Fibroblast of pulmonary artery (primary cell): ENCODE data around the gene CD36.

Experiments
- DNase-seq: peaks from one replicate; pipeline ENCODE4 v3.0.0-alpha.2; 2010; ENCODE audit warnings: low read depth
- H3K4me3 ChIP-seq: replicated peaks from 2 replicates; pipeline ENCODE4 v1.5.1; 2011; ENCODE audit warnings: low read depth, mild to moderate bottlenecking, control low read depth, low read length, moderate library complexity
- TF ChIP-seq, protein P1 (sequence below): IDR thresholded peaks from 2 replicates; pipeline ENCODE4 v1.5.1; 2011; ENCODE audit warnings: mild to moderate bottlenecking, control low read depth, low read length, inconsistent platforms; ENCODE audit errors: missing control alignments

The CD36 gene

GRCh38 chr7:80611353-80611752 lies 27.1 kb upstream of the CD36 start:
- TF ChIP-seq, protein P1, sequence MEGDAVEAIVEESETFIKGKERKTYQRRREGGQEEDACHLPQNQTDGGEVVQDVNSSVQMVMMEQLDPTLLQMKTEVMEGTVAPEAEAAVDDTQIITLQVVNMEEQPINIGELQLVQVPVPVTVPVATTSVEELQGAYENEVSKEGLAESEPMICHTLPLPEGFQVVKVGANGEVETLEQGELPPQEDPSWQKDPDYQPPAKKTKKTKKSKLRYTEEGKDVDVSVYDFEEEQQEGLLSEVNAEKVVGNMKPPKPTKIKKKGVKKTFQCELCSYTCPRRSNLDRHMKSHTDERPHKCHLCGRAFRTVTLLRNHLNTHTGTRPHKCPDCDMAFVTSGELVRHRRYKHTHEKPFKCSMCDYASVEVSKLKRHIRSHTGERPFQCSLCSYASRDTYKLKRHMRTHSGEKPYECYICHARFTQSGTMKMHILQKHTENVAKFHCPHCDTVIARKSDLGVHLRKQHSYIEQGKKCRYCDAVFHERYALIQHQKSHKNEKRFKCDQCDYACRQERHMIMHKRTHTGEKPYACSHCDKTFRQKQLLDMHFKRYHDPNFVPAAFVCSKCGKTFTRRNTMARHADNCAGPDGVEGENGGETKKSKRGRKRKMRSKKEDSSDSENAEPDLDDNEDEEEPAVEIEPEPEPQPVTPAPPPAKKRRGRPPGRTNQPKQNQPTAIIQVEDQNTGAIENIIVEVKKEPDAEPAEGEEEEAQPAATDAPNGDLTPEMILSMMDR, result no peak
- no peak for DNase-seq
- no peak overlapping the region for H3K4me3 ChIP-seq

DNA sequence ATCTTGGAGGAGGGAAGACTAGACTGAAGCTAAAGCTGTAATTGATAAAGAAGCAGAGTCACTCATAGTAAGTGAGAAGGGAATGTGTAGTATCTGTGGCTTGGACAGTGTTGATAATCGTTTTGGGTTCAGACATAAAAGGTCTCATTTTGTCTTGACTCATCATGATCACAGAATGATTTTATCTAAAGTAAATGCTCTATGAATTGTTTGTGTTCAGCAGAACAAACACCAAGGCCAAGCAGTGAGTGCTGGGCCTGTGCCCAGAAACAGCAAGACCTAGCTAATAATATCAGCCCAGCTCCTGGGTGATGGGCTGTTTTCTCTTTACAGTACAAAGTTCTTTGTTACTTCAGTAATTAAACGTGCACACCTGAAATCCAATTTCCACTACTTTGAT lies 26.7 kb upstream of the CD36 start:
- peak; percentile 63 for DNase-seq
- TF ChIP-seq, protein P1, result no peak
- H3K4me3 ChIP-seq, result no peak overlapping the region

- TF ChIP-seq, protein P1, result no peak
- H3K4me3 ChIP-seq, result no peak overlapping the region
- no peak for DNase-seq
Observed at GRCh38 chr7:80612880-80613279, 25.6 kb upstream of the CD36 start.

DNA sequence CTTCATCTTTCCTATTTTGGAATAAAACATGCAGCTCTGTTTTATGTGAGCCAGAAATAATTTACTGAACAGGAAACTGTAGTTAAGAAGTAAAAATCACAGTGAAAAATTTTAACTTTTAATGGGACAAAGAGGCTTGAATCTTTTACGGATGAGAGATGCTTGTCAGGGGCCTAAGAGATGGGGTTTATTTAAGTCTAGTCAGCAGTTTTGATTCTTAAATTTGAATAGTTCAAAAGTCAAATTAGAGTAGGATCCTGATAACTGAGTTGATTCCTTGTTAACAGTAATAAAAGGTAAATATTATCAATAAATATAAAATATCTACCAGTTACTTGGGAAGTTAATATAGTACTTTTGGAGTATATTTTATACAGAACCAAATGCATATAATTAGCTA lies 24.9 kb upstream of the CD36 start:
- DNase-seq, result no peak
- TF ChIP-seq, protein P1, result no peak
- H3K4me3 ChIP-seq, result no peak overlapping the region

GRCh38 chr7:80614851-80615271 lies 23.6 kb upstream of the CD36 start:
- TF ChIP-seq, protein P1, result no peak
- peak; percentile 32 for DNase-seq
- no peak overlapping the region for H3K4me3 ChIP-seq

- TF ChIP-seq, protein P1, result no peak
- H3K4me3 ChIP-seq, result no peak overlapping the region
Observed at GRCh38 chr7:80618096-80618495, 20.3 kb upstream of the CD36 start.

GRCh38 chr7:80619741-80620140 lies 18.7 kb upstream of the CD36 start:
- DNase-seq, result no peak
- H3K4me3 ChIP-seq, result no peak overlapping the region
- TF ChIP-seq, protein P1, result no peak

More at GRCh38 chr7:80618096-80618495, 20.3 kb upstream of the CD36 start:
- no peak for DNase-seq
